Measurements from ENCODE around the gene PIN1. TPM values are rescaled to one million over a fixed set of nuclear protein-coding genes. Genes with fewer than 3 reads are reported as not detected.
"Not testable (repeated sequence)": the region's sequence is repeated elsewhere in the genome, so short reads cannot be mapped to it uniquely, and the experiment has no call there.

PIN1 gene
- polyA plus RNA-seq, 1 donor from 2014 or later, result 268 TPM

DNA sequence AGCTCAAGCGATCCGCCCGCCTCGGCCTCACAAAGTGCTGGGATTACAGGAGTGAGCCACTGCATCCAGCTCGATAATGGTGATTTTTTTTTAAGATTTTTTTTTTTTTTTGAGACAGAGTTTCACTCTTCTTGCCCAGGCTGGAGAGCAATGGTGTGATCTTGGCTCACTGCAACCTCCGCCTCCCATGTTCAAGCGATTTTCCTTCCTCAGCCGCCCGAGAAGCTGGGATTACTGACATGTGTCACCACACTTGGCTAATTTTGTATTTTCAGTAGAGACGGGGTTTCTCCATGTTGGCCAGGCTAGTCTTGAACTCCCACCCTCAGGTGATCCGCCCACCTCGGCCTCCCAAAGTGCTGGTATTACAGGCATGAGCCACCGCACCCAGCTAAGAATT is 46.5 kb upstream of the PIN1 start:
- not testable (repeated sequence) for H3F3A ChIP-seq (ENCODE audit: insufficient read depth, low read length, poor library complexity, severe bottlenecking); H3K27me3 ChIP-seq (ENCODE audit: insufficient read depth, low read depth, low read length); H3K36me3 ChIP-seq (ENCODE audit: insufficient read depth, low read length); H4K20me1 ChIP-seq (ENCODE audit: insufficient read depth); H3K9me3 ChIP-seq (ENCODE audit: low read length); H3K27ac ChIP-seq (ENCODE audit: low read length); H3K4me3 ChIP-seq (ENCODE audit: low read length); H3K9me2 ChIP-seq (ENCODE audit: insufficient read depth, low read length); H3K4me2 ChIP-seq (ENCODE audit: low read length); H3K9ac ChIP-seq (ENCODE audit: low read length); H3K79me2 ChIP-seq (replicated peaks; ENCODE audit: insufficient read depth, low read length); H2AFZ ChIP-seq (ENCODE audit: low read depth, low read length)

DNA sequence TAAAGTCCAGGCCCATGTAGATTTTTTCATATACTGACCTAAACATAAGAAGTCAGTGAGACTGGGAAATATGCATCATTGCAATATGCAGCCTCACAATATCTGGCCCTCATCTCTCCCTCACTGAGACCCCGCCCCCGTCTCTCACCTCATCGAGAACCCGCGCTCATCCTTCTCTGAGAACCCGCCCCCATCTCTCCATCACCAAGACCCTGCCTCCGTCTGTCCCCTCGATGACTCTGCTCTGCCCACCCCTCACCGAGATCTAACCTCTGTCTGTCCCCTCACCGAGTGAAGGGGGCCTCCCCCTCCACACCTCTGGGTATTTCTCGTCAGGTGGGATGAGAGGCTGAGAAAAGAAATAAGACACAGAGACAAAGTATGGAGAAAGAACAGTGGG is 46.1 kb upstream of the PIN1 start:
- Histone ChIP-seq H4K20me1 (ENCODE audit: insufficient read depth) (no peaks in the 10 kb centered on the region), H3K9me2 (ENCODE audit: insufficient read depth, low read length) (no peaks in the 10 kb centered on the region), H3K4me2 (ENCODE audit: low read length) (no peak overlapping the region), H3K27ac (ENCODE audit: low read length) (no peak overlapping the region), H3K36me3 (ENCODE audit: insufficient read depth, low read length) (no peaks in the 10 kb centered on the region), H3F3A (ENCODE audit: insufficient read depth, low read length, poor library complexity, severe bottlenecking) (no peaks in the 10 kb centered on the region), H3K27me3 (ENCODE audit: insufficient read depth, low read depth, low read length) (no peaks in the 10 kb centered on the region), H3K79me2 (replicated peaks; ENCODE audit: insufficient read depth, low read length) (no peaks in the 10 kb centered on the region), H2AFZ (ENCODE audit: low read depth, low read length) (no peak overlapping the region), H3K4me3 (ENCODE audit: low read length) (no peak overlapping the region), H3K9me3 (ENCODE audit: low read length) (no peaks in the 10 kb centered on the region), H3K9ac (ENCODE audit: low read length) (no peak overlapping the region)
- TF ChIP-seq MXI1 (conservative IDR thresholded peaks at IDR 0.05; ENCODE audit: poor library complexity, severe bottlenecking), result no peak
- no peak for TF ChIP-seq SMC3 (conservative IDR thresholded peaks at IDR 0.05; ENCODE audit: poor library complexity)
- no peak for TF ChIP-seq POLR2AphosphoS5 (IDR thresholded peaks at IDR 0.05)

DNA sequence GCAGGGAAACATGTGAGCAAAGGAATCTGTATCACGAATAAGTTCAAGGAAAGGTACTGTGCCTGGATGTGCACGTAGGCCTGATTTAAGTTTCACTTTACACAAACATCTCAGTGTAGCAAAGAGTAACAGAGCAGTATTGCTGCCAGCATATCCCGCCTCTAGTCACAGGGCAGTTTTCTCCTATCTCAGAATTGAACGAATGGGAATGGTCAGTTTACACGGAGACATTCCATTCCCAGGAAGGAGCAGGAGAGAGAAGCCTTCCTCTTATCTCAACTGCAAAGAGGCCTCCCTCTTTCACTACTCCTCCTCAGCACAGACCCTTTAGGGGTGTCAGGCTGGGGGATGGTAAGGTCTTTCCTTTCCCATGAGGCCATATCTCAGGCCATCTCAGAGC is 45.5 kb upstream of the PIN1 start:
- not testable (repeated sequence) for H3K4me3 ChIP-seq (ENCODE audit: low read length); H3K79me2 ChIP-seq (replicated peaks; ENCODE audit: insufficient read depth, low read length); H3K36me3 ChIP-seq (ENCODE audit: insufficient read depth, low read length); H3F3A ChIP-seq (ENCODE audit: insufficient read depth, low read length, poor library complexity, severe bottlenecking); H3K9ac ChIP-seq (ENCODE audit: low read length); H3K27me3 ChIP-seq (ENCODE audit: insufficient read depth, low read depth, low read length); H4K20me1 ChIP-seq (ENCODE audit: insufficient read depth); H3K9me2 ChIP-seq (ENCODE audit: insufficient read depth, low read length); H3K4me2 ChIP-seq (ENCODE audit: low read length); H3K9me3 ChIP-seq (ENCODE audit: low read length); H2AFZ ChIP-seq (ENCODE audit: low read depth, low read length); H3K27ac ChIP-seq (ENCODE audit: low read length)

- H4K20me1 ChIP-seq (ENCODE audit: insufficient read depth); H3K27me3 ChIP-seq (ENCODE audit: insufficient read depth, low read depth, low read length); H3K79me2 ChIP-seq (replicated peaks; ENCODE audit: insufficient read depth, low read length); H2AFZ ChIP-seq (ENCODE audit: low read depth, low read length); H3K9me2 ChIP-seq (ENCODE audit: insufficient read depth, low read length); H3K36me3 ChIP-seq (ENCODE audit: insufficient read depth, low read length); H3F3A ChIP-seq (ENCODE audit: insufficient read depth, low read length, poor library complexity, severe bottlenecking); H3K9me3 ChIP-seq (ENCODE audit: low read length): not testable (repeated sequence)
- H3K27ac ChIP-seq (ENCODE audit: low read length), result peak overlapping the region; percentile 93
- H3K9ac ChIP-seq (ENCODE audit: low read length), result peak overlapping the region; percentile 95
- H3K4me2 ChIP-seq (ENCODE audit: low read length), result peak overlapping the region; percentile 35
- H3K4me3 ChIP-seq (ENCODE audit: low read length), result peak overlapping the region; percentile 78
Measured at GRCh38 chr19:9791073-9791367, 44.1 kb upstream of the PIN1 start.

- H3K4me2 ChIP-seq (ENCODE audit: low read length), result peak overlapping the region; percentile 35
- no peaks in the 10 kb centered on the region for H3K27me3 ChIP-seq (ENCODE audit: insufficient read depth, low read depth, low read length)
- no peaks in the 10 kb centered on the region for H3K9me2 ChIP-seq (ENCODE audit: insufficient read depth, low read length)
- H3K79me2 ChIP-seq (replicated peaks; ENCODE audit: insufficient read depth, low read length), result no peaks in the 10 kb centered on the region
- peak; percentile 15 for TF ChIP-seq RAD21 (conservative IDR thresholded peaks at IDR 0.05)
- no peak for TF ChIP-seq CTCF (IDR thresholded peaks at IDR 0.05; ENCODE audit: poor library complexity, severe bottlenecking)
- peak; percentile 76 for TF ChIP-seq POLR2AphosphoS5 (IDR thresholded peaks at IDR 0.05)
- peak overlapping the region; percentile 95 for H3K9ac ChIP-seq (ENCODE audit: low read length)
- H3K36me3 ChIP-seq (ENCODE audit: insufficient read depth, low read length), result no peaks in the 10 kb centered on the region
- H4K20me1 ChIP-seq (ENCODE audit: insufficient read depth), result no peaks in the 10 kb centered on the region
- H3F3A ChIP-seq (ENCODE audit: insufficient read depth, low read length, poor library complexity, severe bottlenecking), result no peaks in the 10 kb centered on the region
- H2AFZ ChIP-seq (ENCODE audit: low read depth, low read length), result peak overlapping the region; percentile 91
- H3K27ac ChIP-seq (ENCODE audit: low read length), result peak overlapping the region; percentile 93
- H3K4me3 ChIP-seq (ENCODE audit: low read length), result peak overlapping the region; percentile 78
- no peaks in the 10 kb centered on the region for H3K9me3 ChIP-seq (ENCODE audit: low read length)
Measured at GRCh38 chr19:9791552-9792205, 43.4 kb upstream of the PIN1 start.
